Karpas-422 (cell line): ENCODE results near the gene UGT3A1. TPM values are rescaled to one million over a fixed set of nuclear protein-coding genes. Genes with fewer than 3 reads are reported as not detected.

Source experiments
- total RNA-seq: library from RNA; depleted of rRNA; stranded (reverse); fragments of >200 nt; shearing (Covaris generic); gene quantifications from 2 replicates; pipeline ENCODE4 v1.2.3, GENCODE V29; 2014; ENCODE audit warnings: low replicate concordance; rRNA removed

Gene UGT3A1
- total RNA-seq, 1 experiment from 2014 or later: not detected

Other genes with a start within 250 kb of the UGT3A1 start
- not detected in 2 replicates for gene IL7R, start 134.5 kb downstream of the UGT3A1 start, total RNA-seq
- gene CAPSL, start 52.8 kb downstream of the UGT3A1 start, total RNA-seq: not detected in 2 replicates
- not detected in 2 replicates for gene UGT3A2, start 75.5 kb upstream of the UGT3A1 start, total RNA-seq
- 27.8 and 41.2 TPM in 2 replicates for gene LMBRD2, start 160.5 kb upstream of the UGT3A1 start, total RNA-seq
- gene SKP2, start 160.7 kb upstream of the UGT3A1 start, total RNA-seq: 32.9 and 36.0 TPM in 2 replicates